Measurements from ENCODE around the gene HCN2. TPM values are rescaled to one million over a fixed set of nuclear protein-coding genes. Genes with fewer than 3 reads are reported as not detected.

The HCN2 gene
- total RNA-seq, 5 donors from 2014 or later (not counting 1 experiment from before 2014, with no cell fraction given) = 0.93 to 4.4 (median 3.6) TPM

- Histone ChIP-seq H3K27ac (ENCODE audit: low read length) (no peak overlapping the region), H3K4me1 (ENCODE audit: control insufficient read depth in 1 of 2, extremely low read depth in 1 of 2, insufficient read depth in 2 of 2, low read length in 2 of 2) (peaks cover 7 to 35% of the 10 kb centered on the region in 2 experiments), H3K4me3 (ENCODE audit: control insufficient read depth in 1 of 2, extremely low read depth in 1 of 2, low read length in 1 of 2) (no peak overlapping the region), H3K27me3 (replicated peaks in 1 of 2; ENCODE audit: control insufficient read depth in 2 of 2, extremely low read depth in 1 of 2, insufficient read depth in 2 of 2, low read length in 1 of 2) (peaks cover 0 to 11% of the 10 kb centered on the region in 2 experiments), H3K9me3 (no peaks in the 10 kb centered on the region), H3K36me3 (ENCODE audit: control insufficient read depth in 2 of 2, extremely low read depth in 1 of 2, insufficient read depth in 1 of 2, low read length in 1 of 2) (peaks cover 7 to 48% of the 10 kb centered on the region in 2 donors)
- H3K36me3 Mint-ChIP-seq = no peaks in the 10 kb centered on the region
- no peaks in the 10 kb centered on the region for H3K9me3 Mint-ChIP-seq
- 95% methylated on average over 11 of the region's 11 CpGs for WGBS (ENCODE audit: insufficient coverage)
- peaks cover 17 to 25% (median 18%) of the 10 kb centered on the region in 3 donors for H3K4me1 Mint-ChIP-seq
- no peak overlapping the region for H3K4me3 Mint-ChIP-seq
- H3K27me3 Mint-ChIP-seq = peaks cover 0 to 2% of the 10 kb centered on the region in 2 donors
- POLR2A ChIA-PET = no interaction called here
- CTCF ChIA-PET = no interaction called here
- DNase-seq (no peak), ATAC-seq (replicated peaks in 1 of 4) (no peak)
- H3K27ac Mint-ChIP-seq = no peak overlapping the region
Observed at GRCh38 chr19:579842-580155, 9.9 kb upstream of the HCN2 start.

GRCh38 chr19:580274-580835 lies 9.3 kb upstream of the HCN2 start:
- peaks cover 13 to 20% (median 13%) of the 10 kb centered on the region in 3 donors for H3K4me1 Mint-ChIP-seq
- peaks cover 0 to 2% of the 10 kb centered on the region in 2 donors for H3K27me3 Mint-ChIP-seq
- Histone ChIP-seq H3K27me3 (replicated peaks in 1 of 2; ENCODE audit: control insufficient read depth in 2 of 2, extremely low read depth in 1 of 2, insufficient read depth in 2 of 2, low read length in 1 of 2) (peaks cover 0 to 14% of the 10 kb centered on the region in 2 experiments), H3K9me3 (no peaks in the 10 kb centered on the region), H3K36me3 (ENCODE audit: control insufficient read depth in 2 of 2, extremely low read depth in 1 of 2, insufficient read depth in 1 of 2, low read length in 1 of 2) (peaks cover 7 to 48% of the 10 kb centered on the region in 2 donors), H3K27ac (ENCODE audit: low read length) (no peak overlapping the region), H3K4me3 (ENCODE audit: control insufficient read depth in 1 of 2, extremely low read depth in 1 of 2, low read length in 1 of 2) (no peak overlapping the region), H3K4me1 (ENCODE audit: control insufficient read depth in 1 of 2, extremely low read depth in 1 of 2, insufficient read depth in 2 of 2, low read length in 2 of 2) (peaks cover 7 to 30% of the 10 kb centered on the region in 2 experiments)
- ATAC-seq (replicated peaks in 1 of 4) (no peak), DNase-seq (no peak)
- H3K4me3 Mint-ChIP-seq = no peak overlapping the region
- H3K27ac Mint-ChIP-seq = no peak overlapping the region
- WGBS (ENCODE audit: insufficient coverage) = 88% methylated on average over 22 of the region's 22 CpGs
- ChIA-PET POLR2A (no interaction called here), CTCF (no interaction called here)
- no peaks in the 10 kb centered on the region for H3K9me3 Mint-ChIP-seq
- H3K36me3 Mint-ChIP-seq = no peaks in the 10 kb centered on the region

GRCh38 chr19:581399-582111 lies 8.1 kb upstream of the HCN2 start:
- no peak overlapping the region for H3K4me3 ChIP-seq (ENCODE audit: control insufficient read depth in 1 of 2, extremely low read depth in 1 of 2, low read length in 1 of 2)
- Mint-ChIP-seq H3K36me3 (no peaks in the 10 kb centered on the region), H3K4me3 (no peak overlapping the region), H3K27ac (no peak overlapping the region), H3K9me3 (no peaks in the 10 kb centered on the region), H3K4me1 (peaks cover 9 to 11% (median 11%) of the 10 kb centered on the region in 3 donors), H3K27me3 (peaks cover 0 to 2% of the 10 kb centered on the region in 2 donors)
- DNase-seq (no peak), ATAC-seq (replicated peaks in 1 of 4) (no peak)
- ChIA-PET POLR2A (no interaction called here), CTCF (interaction anchor here in 1 of 2 donors (0.6 kb wide), 1 partner anchor 73 kb away, joined by 3 read pairs; no protein-coding TSS in a partner anchor)
- peaks cover 0 to 26% of the 10 kb centered on the region in 2 experiments for H3K27me3 ChIP-seq (replicated peaks in 1 of 2; ENCODE audit: control insufficient read depth in 2 of 2, extremely low read depth in 1 of 2, insufficient read depth in 2 of 2, low read length in 1 of 2)
- H3K27ac ChIP-seq (ENCODE audit: low read length) = no peak overlapping the region
- peaks cover 7 to 48% of the 10 kb centered on the region in 2 donors for H3K36me3 ChIP-seq (ENCODE audit: control insufficient read depth in 2 of 2, extremely low read depth in 1 of 2, insufficient read depth in 1 of 2, low read length in 1 of 2)
- no peaks in the 10 kb centered on the region for H3K9me3 ChIP-seq
- peaks cover 2 to 19% of the 10 kb centered on the region in 2 experiments for H3K4me1 ChIP-seq (ENCODE audit: control insufficient read depth in 1 of 2, extremely low read depth in 1 of 2, insufficient read depth in 2 of 2, low read length in 2 of 2)
- WGBS (ENCODE audit: insufficient coverage) = 94% methylated on average over 40 of the region's 40 CpGs

- ATAC-seq (replicated peaks in 1 of 4) = no peak
- no peak overlapping the region for H3K27ac Mint-ChIP-seq
Observed at GRCh38 chr19:582497-583197, 7.0 kb upstream of the HCN2 start.

GRCh38 chr19:583198-583967 lies 6.3 kb upstream of the HCN2 start:
- peaks cover 4 to 7% (median 6%) of the 10 kb centered on the region in 3 donors for H3K4me1 Mint-ChIP-seq
- WGBS (ENCODE audit: insufficient coverage) = 96% methylated on average over 10 of the region's 27 CpGs

More at GRCh38 chr19:582497-583197, 7.0 kb upstream of the HCN2 start:
- peaks cover 0 to 8% of the 10 kb centered on the region in 2 experiments for H3K4me1 ChIP-seq (ENCODE audit: control insufficient read depth in 1 of 2, extremely low read depth in 1 of 2, insufficient read depth in 2 of 2, low read length in 2 of 2)
- H3K27ac ChIP-seq (ENCODE audit: low read length) = no peak overlapping the region
- peaks cover 0 to 2% of the 10 kb centered on the region in 2 donors for H3K27me3 Mint-ChIP-seq
- H3K9me3 Mint-ChIP-seq = no peaks in the 10 kb centered on the region
- H3K36me3 Mint-ChIP-seq = no peaks in the 10 kb centered on the region
- H3K4me3 Mint-ChIP-seq = no peak overlapping the region
- H3K36me3 ChIP-seq (ENCODE audit: control insufficient read depth in 2 of 2, extremely low read depth in 1 of 2, insufficient read depth in 1 of 2, low read length in 1 of 2) = peaks cover 7 to 44% of the 10 kb centered on the region in 2 donors
- 84% methylated on average over 22 of the region's 31 CpGs for WGBS (ENCODE audit: insufficient coverage)
- POLR2A ChIA-PET = no interaction called here
- CTCF ChIA-PET = interaction anchor here in 1 of 2 donors (0.6 kb wide), 1 partner anchor 72 kb away, joined by 3 read pairs; no protein-coding TSS in a partner anchor
- peaks cover 3 to 6% (median 5%) of the 10 kb centered on the region in 3 donors for H3K4me1 Mint-ChIP-seq
- H3K9me3 ChIP-seq = no peaks in the 10 kb centered on the region
- H3K27me3 ChIP-seq (replicated peaks in 1 of 2; ENCODE audit: control insufficient read depth in 2 of 2, extremely low read depth in 1 of 2, insufficient read depth in 2 of 2, low read length in 1 of 2) = peaks cover 0 to 37% of the 10 kb centered on the region in 2 experiments
- H3K4me3 ChIP-seq (ENCODE audit: control insufficient read depth in 1 of 2, extremely low read depth in 1 of 2, low read length in 1 of 2) = no peak overlapping the region
- DNase-seq = no peak

GRCh38 chr19:583968-584239 lies 5.8 kb upstream of the HCN2 start:
- 87% methylated on average over 5 of the region's 5 CpGs for WGBS (ENCODE audit: insufficient coverage)
- no peak overlapping the region for H3K4me3 ChIP-seq (ENCODE audit: control insufficient read depth in 1 of 2, extremely low read depth in 1 of 2, low read length in 1 of 2)
- H3K9me3 ChIP-seq = no peaks in the 10 kb centered on the region
- DNase-seq (no peak), ATAC-seq (replicated peaks in 1 of 4) (no peak)
- ChIA-PET CTCF (interaction anchor here in 1 of 2 donors (0.6 to 0.8 kb wide), 2 partner anchors 73 to 150 kb away, joined by 3 to 5 read pairs; no protein-coding TSS in a partner anchor), POLR2A (no interaction called here)
- peaks cover 0 to 50% of the 10 kb centered on the region in 2 experiments for H3K27me3 ChIP-seq (replicated peaks in 1 of 2; ENCODE audit: control insufficient read depth in 2 of 2, extremely low read depth in 1 of 2, insufficient read depth in 2 of 2, low read length in 1 of 2)
- H3K4me1 ChIP-seq (ENCODE audit: control insufficient read depth in 1 of 2, extremely low read depth in 1 of 2, insufficient read depth in 2 of 2, low read length in 2 of 2) = peaks cover 0 to 19% of the 10 kb centered on the region in 2 experiments
- H3K27ac Mint-ChIP-seq = no peak overlapping the region
- no peak overlapping the region for H3K27ac ChIP-seq (ENCODE audit: low read length)
- H3K4me1 Mint-ChIP-seq = peaks cover 5 to 9% (median 6%) of the 10 kb centered on the region in 3 donors
- H3K4me3 Mint-ChIP-seq = no peak overlapping the region
- H3K36me3 ChIP-seq (ENCODE audit: control insufficient read depth in 2 of 2, extremely low read depth in 1 of 2, insufficient read depth in 1 of 2, low read length in 1 of 2) = peaks cover 7 to 39% of the 10 kb centered on the region in 2 donors
- no peaks in the 10 kb centered on the region for H3K9me3 Mint-ChIP-seq
- peaks cover 4 to 8% of the 10 kb centered on the region in 2 donors for H3K27me3 Mint-ChIP-seq
- no peaks in the 10 kb centered on the region for H3K36me3 Mint-ChIP-seq

More at GRCh38 chr19:583198-583967, 6.3 kb upstream of the HCN2 start:
- no peaks in the 10 kb centered on the region for H3K9me3 Mint-ChIP-seq
- H3K9me3 ChIP-seq = no peaks in the 10 kb centered on the region
- POLR2A ChIA-PET = no interaction called here
- H3K4me3 ChIP-seq (ENCODE audit: control insufficient read depth in 1 of 2, extremely low read depth in 1 of 2, low read length in 1 of 2) = no peak overlapping the region
- H3K27me3 ChIP-seq (replicated peaks in 1 of 2; ENCODE audit: control insufficient read depth in 2 of 2, extremely low read depth in 1 of 2, insufficient read depth in 2 of 2, low read length in 1 of 2) = peaks cover 0 to 44% of the 10 kb centered on the region in 2 experiments
- H3K4me1 ChIP-seq (ENCODE audit: control insufficient read depth in 1 of 2, extremely low read depth in 1 of 2, insufficient read depth in 2 of 2, low read length in 2 of 2) = peaks cover 0 to 14% of the 10 kb centered on the region in 2 experiments
- ATAC-seq (replicated peaks in 1 of 4) (no peak), DNase-seq (no peak)
- peaks cover 7 to 39% of the 10 kb centered on the region in 2 donors for H3K36me3 ChIP-seq (ENCODE audit: control insufficient read depth in 2 of 2, extremely low read depth in 1 of 2, insufficient read depth in 1 of 2, low read length in 1 of 2)
- H3K4me3 Mint-ChIP-seq = no peak overlapping the region
- H3K27ac Mint-ChIP-seq = no peak overlapping the region
- H3K27me3 Mint-ChIP-seq = peaks cover 4 to 5% of the 10 kb centered on the region in 2 donors
- no peaks in the 10 kb centered on the region for H3K36me3 Mint-ChIP-seq
- CTCF ChIA-PET = interaction anchor here in 1 of 2 donors (0.6 kb wide), 1 partner anchor 72 kb away, joined by 3 read pairs; no protein-coding TSS in a partner anchor
- no peak overlapping the region for H3K27ac ChIP-seq (ENCODE audit: low read length)
